CD4-positive, alpha-beta T cell treated with Interleukin-10 for 1 hour (primary cell): Measurements from ENCODE around the gene CNTN1.
"Not testable (repeated sequence)": the region's sequence is repeated elsewhere in the genome, so short reads cannot be mapped to it uniquely, and the experiment has no call there.

Experiments
- DNase-seq: peaks from one replicate; pipeline ENCODE4 v3.0.0-alpha.2; 2020

CNTN1 gene

DNA sequence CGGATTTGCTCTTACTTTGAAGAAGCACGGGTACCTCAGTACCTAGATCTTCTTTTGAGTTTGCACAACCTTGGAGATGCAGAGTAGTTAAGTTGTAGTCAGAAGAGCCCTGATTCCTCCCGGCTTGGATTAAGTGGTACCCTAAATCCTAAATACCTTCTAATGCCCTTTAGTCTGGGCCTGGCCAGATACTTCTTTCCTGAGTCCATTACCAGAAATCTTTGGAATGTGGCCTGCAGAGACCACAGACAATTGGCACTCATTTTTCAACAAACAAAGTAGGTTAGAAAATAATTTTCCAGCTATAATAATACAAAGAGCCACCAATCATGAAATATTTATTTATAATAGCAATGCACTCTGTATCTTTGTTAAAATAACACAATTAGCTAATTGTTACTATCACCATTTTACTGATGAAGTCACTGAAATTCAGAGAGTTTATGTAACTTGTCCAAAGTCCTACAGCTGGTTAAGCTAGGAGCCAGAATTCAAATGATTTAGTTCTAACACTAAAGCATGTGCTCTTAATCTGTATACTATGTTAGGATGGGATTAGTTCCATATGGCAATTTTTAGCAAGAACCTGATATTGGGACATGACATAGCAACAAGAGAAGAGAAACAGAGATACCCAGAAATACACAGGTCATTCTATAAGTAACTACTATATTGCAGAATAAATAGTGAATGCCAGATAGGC, 363.8 kb downstream of the CNTN1 start:
- no peak for DNase-seq

DNA sequence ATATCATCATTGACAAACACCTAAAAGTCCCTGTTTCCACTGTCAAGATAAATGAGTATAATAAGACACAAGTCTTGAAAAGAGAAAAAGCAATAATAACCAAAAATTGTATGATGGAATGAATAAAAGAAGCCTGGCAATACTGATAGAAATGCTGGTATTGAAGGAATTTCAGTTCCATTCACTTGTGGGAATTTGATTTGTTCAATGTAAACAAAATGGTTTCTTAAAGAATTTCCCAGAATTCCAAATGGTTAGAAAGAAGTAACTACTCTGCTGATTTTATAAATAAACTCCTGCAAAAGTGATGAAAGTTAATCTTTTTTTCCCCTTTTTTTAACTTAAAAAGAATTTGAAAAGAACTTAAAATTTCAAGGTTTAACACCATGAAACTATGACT, 366.0 kb downstream of the CNTN1 start:
- no peak for DNase-seq

DNA sequence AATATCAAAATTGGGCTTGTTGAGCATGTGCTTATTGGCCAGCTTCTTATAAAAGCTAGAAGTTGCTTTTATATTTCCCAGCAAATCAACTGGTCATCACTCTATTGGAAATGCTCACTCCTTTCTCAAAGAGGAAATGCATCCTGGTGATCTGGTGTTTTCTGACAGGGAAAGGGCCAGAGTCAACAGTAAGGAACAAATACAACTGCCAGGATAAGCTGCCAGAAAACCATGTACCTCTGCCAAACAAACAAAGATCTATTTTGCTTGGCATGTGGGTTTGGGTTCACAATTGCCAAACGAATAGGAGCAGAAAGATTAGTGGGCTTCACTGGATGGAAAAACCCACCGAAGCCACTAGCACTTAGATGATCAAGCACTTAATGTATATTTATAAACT, 369.0 kb downstream of the CNTN1 start:
- no peak for DNase-seq

DNA sequence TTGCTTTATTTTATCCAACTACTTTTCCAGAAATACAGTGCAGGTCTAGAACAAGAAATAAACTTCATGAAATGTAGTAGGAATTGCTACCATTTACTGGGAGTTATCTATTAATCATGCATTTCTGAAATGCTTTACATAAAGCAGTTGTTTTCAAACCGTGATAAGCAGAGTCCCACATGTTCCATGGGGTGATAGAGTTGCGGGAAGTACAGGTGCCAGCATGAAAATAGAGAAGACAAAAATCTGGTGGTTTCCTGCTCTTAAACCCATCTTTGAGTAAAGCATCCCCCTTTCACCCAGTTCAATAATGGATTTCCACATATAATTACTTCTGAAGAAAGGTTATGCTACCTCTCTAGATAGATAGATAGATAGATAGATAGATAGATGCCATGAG, 372.2 kb downstream of the CNTN1 start:
- no peak for DNase-seq

DNA sequence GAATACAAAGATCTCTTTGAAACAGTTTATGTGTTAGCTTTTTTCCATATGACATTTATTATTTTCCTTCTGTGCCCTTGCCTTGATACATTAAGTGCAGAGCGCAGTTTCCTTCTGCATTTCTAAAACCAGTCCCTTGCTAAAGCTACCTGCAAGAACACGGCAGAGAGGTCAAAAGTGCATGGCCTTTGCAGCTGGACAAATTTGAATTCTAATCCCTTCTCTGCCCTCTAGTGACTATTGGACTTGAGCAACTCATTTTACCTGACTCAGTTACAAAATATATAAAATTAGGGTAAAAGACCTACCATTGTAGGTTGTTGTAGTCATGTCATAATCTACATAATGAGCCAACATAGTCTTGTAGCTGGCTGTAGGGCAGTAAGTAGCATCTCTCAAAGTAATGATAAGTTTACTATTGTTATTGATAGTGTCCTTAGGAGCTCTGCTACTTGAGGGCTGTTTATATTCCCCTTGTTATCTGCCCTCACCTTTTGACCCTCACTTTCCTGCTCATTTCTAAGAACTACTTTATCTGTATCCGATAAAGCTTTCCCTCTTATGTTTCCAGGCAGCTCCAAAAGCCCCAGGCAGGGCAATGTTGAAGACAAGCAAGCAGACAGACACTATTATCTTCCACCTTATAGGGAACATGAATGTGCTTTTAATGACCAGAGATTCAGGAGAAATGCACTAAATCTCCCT, 375.9 kb downstream of the CNTN1 start:
- no peak for DNase-seq

DNA sequence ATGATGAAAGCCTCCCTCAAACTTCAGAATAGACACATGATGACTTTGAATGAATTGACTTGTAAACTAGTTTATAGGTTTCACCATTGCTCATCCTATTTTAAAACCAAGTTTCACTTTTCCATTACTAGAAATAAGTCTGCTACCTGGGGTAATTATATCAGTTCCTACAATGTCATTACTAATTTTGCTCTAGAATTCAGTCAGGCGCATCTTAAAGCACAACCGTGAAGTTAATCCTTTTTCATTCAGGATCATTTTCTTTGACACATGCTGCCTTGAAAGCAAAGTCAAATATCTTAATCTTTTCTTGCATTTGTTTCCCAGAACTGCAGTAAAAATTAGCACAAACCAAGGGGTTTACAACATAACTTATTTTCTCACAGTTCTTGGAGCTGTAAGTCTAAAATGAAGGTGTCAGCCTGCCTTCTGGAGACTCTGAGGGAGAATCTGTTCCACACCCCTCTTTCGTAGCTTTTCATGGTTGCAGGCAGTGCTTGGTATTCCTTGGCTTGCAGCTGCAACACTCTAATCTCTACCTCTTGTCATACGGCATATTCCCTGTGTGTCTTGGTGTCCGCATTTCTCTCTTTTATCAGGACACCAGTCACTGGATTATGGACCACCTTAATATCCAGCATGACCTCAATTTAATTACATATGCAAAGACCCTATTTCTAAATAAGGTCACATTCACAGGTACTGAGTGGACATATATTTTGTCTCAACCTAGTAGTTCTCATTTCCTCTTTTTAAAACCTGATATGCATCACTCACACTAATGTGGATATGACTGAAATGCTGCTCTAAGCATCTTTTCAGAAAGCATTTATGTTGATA, 381.6 kb downstream of the CNTN1 start:
- DNase-seq, result no peak

DNA sequence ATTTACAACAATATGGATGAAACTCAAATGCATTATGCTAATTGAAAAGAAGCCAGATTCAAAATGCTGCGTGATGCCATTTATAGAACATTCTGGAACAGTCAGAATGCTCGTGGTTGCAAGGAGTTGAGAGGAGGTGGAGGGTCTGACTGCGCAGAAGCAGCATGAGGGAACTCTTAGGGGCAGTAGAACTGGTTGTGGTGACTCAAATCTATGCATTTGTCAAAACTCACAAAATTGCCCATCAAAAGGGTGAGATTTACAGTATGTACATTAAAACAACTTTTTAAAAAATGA, 382.2 kb downstream of the CNTN1 start:
- no peak for DNase-seq

DNA sequence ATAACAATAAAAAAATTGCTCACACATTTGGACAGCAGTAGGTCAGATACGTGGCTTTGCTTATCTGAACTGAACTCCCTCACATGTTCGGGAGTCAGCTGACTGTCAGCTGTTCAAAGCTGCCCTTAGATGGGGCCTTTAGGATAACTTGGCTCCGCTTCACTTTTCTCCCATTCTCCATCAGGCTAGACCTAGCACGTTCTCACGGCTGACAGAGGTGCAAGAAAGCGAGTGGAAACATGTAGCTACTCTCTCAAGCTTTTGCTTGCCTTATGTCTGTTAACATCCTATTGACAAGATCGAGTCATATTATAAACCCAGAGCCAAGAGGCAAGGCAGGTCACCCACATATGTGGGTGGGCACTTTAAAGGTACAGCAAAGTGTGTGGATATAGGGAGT, 383.9 kb downstream of the CNTN1 start:
- no peak for DNase-seq

DNA sequence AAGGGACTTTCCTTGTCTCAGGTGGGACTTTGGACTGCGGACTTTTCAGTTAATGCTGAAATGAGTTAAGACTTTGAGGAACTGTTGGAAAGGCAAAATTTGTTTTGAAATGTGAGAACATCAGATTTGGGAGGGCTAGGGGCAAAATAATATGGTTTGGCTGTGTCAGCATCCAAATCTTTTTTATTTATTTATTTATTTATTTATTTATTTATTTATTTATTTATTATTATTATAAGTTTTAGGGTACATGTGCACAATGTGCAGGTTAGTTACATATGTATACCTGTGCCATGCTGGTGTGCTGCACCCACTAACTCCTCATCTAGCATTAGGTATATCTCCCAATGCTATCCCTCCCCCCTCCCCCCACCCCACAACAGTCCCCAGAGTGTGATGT, 389.0 kb downstream of the CNTN1 start:
- not testable (repeated sequence) for DNase-seq

DNA sequence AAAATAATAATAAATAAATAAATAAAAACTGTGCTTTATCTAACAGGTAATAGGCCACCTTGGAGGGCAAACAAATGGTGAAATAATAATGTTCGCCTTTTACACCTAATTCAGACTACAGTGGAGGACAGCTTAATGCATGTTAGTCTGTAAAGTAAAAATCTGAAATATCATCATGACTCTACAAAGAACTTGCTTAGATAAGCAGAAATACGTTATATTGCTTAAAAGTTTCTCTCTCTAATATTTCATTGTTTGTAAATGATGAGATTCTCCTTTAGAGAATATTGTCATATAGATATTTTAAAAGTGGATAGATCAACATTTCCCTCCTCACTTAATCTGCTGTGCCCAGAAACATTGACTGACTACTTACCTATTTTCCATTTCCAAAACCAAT, 397.2 kb downstream of the CNTN1 start:
- no peak for DNase-seq

DNA sequence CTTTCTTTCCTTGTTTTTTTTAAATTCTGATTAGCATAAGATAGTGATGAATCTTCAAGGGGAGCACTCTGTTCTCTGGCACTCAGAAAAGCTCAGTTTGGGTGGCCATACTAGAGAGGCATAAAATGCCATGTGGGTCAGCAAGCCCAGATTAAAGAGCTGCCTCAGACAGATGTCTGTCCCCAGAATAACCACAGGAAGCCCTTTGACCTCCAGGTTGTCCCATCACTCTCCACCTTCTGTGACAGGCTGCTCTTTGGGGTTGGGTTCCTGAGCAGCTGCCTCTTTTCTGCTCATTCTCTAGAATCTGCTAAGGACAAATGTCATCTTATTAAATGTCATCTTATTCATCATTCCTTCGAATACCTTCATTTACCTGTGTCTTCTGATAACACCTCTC, 399.9 kb downstream of the CNTN1 start:
- no peak for DNase-seq

DNA sequence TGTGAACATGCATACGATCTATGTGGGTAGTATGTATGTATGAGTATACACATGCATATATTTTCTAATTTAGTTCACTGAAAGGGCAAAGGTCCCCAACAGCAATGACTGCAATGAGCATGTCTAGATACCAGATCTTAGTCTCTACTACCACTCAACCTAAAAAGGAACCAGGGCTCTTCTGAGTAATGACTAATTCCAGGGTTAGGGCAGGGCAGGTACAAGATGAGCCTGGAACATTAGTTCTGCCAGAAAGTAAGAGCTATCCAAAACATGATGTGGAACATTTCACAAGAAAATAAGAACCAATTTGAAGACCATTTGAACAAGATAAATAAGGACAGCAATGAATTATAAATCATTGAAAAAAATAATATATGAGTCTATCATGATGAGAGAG, 404.6 kb downstream of the CNTN1 start:
- DNase-seq, result no peak

DNA sequence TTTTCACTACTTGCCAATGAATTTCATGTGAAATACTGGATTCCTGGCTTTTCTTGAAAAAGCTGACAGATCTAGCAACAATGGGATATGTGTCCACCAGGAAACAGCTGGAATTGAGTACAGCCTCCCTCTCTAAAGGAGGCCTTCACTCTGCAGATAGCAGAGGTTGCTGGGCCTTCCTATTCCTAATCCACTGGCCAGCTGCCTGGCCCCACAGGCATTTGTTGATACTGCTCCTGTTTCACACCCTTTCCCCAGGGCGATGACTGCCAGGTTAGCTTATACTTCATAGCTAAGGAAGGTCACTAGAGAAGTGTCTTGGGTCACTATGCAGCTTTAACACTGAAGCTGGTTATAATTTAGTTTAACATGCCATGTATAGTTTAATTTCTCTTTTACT, 408.3 kb downstream of the CNTN1 start:
- DNase-seq, result no peak

DNA sequence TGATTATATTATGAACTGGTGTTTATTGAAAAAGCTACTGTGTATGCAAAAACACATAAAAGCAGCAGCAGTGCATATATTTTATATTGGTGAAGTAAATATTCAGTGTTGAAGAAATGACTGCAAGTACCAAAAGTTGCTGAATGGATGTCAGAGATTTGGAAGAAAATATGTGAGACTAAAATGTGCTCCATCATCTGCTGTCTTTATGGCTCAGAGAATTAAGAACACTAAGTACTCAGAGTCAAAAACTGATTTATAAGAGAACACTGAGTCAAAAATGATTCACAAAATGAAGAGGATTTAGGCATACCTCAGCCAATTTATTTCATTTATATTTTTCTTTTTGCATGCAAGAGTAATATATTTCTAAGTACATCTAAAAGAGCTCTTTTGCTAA, 409.6 kb downstream of the CNTN1 start:
- DNase-seq, result no peak

DNA sequence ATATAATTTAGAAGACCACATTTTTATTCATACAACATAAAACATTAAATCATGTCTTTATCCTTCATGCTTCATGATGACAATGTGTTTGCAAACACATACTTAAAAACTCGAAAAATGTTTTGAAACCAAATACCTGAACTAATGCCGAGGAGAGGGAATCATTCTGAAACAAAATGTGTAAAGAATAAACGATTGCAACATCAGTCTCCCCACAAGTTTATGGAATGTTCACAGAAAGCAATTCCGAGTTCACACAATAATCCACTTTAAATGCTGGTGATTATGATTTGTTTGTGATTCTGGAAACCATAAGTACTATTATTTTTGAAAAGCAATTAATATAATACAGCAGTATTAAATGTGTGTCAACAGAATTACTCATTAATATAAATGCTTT, 411.4 kb downstream of the CNTN1 start:
- no peak for DNase-seq

DNA sequence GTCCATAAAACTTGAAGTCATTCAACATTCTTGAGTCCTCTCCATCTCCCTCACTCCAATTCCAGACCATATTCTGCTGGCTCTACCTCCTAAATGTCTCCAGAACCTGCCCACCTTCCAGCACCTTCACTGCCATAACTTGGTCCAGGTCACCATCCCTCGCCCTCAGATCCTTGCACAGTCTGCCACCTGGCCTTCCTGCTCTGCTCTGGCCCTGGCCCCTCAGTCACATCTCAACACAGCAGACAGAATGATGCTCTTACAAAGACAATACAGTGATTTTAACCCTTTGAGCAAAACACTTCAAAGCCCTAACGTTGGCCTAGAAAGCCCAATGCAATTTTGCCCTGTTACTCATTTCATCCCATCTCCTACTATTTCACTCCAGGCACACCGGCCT, 414.1 kb downstream of the CNTN1 start:
- no peak for DNase-seq

DNA sequence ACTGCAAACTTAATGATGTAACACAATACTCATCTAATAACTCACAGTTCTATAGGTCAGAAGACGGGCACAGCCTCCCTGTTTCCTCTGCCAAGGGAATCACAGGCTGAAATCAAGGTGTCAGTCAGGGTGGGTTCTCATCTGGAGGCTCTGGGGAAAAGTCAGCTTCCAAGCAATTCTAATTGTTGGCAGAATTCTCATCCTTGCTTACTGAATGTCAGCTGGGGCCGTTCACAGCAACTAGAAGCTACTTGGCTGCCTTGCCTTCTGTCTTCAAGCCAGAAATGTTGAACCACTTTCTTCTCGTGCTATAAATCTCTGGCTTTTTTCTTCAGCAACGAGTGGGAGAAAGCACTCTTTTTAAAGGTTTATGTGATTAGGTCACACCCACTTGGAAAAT, 415.8 kb downstream of the CNTN1 start:
- no peak for DNase-seq

DNA sequence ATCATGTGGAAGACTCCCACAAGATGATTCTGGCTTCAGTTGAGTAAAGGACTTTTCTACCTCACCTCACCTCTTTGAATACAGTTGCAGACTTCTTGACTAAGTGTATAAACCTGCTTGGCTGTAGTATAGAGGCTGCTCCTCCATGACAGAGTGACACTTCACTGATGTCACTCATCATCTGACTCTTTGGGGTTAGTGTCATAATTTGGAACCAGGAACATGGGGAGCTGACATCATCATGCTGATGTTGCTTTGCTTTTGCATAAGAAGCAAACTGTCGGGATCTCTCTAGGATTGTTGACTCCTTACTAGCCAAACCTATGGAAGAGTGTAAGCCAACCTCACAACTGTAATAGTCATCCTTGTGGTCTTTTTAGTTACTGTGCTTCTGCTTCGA, 420.7 kb downstream of the CNTN1 start:
- DNase-seq, result no peak

DNA sequence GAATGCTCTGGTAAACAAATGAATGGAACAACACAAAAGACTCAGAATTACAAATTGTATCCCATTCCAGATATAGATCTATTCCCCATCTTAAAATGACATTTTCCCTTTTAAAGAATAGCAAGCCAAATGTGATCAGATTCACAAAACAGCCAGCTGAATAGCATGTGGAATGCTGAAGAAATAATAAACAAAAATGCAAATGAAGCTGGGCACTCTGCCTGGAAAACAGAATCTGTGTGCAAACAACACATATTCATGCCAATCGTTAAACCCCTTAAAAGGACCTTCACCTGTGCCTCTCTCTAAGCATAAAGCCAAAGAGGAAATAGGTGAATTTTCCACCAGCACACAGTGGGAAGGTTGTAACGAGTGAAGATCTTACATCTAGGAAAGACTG, 428.0 kb downstream of the CNTN1 start:
- DNase-seq, result no peak

DNA sequence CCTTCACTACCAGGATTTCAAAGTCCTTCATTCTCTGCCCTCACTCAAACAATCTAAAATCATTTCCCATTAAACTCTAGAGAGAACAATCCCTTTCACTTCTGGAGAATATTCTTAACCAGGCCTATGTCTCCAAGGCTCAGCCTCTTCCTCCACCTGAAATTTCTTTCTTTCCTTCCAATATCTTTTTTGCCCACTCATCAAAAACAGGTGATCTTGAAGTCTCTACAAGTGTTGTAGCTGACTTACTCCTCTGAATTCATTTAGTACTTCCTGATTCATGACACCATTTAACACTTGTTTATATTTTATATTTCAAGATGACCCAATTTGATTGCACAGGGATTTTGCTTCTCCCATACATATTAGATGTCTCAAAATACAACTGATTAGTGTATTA, 429.1 kb downstream of the CNTN1 start:
- DNase-seq, result no peak
